GM23338 (cell line): ENCODE results near the gene DCTPP1. TPM values are rescaled to one million over a fixed set of nuclear protein-coding genes. Genes with fewer than 3 reads are reported as not detected.

Experiments
- ATAC-seq: fragments of 200-7000 bp; cut with Tn5 transposase; 3 replicates; pipeline ENCODE4 v1.9.1; 2020
- DNase-seq: peaks from one replicate; pipeline ENCODE4 v3.0.0-alpha.2; 2015; ENCODE audit warnings: low spot score
- H2AFZ ChIP-seq: fragments of 200-600 bp; sonication (generic); 2 replicates; pipeline ENCODE4 v1.8.0; 2016; ENCODE audit warnings: antibody characterized with exemption, mild to moderate bottlenecking, moderate library complexity
- H3F3A ChIP-seq: fragments of 200-600 bp; sonication (generic); replicated peaks from 2 replicates; pipeline ENCODE4 v1.8.0; 2017; ENCODE audit warnings: antibody characterized with exemption, mixed run types, low read depth
- H3K27ac ChIP-seq: fragments of 200-600 bp; sonication (generic); 2 replicates; pipeline ENCODE4 v1.6.1; 2016; ENCODE audit warnings: low read depth
- H3K27me3 ChIP-seq: fragments of 200-600 bp; sonication (generic); 2 replicates; pipeline ENCODE4 v1.8.0; 2016; ENCODE audit warnings: mild to moderate bottlenecking, mixed run types, moderate library complexity; ENCODE audit not compliant: insufficient read depth
- H3K36me3 ChIP-seq: fragments of 200-600 bp; sonication (generic); 2 replicates; pipeline ENCODE4 v1.8.0; 2016; ENCODE audit warnings: mild to moderate bottlenecking; ENCODE audit not compliant: insufficient read depth
- H3K4me1 ChIP-seq: fragments of 200-600 bp; sonication (generic); 2 replicates; pipeline ENCODE4 v1.8.0; 2016; ENCODE audit warnings: mild to moderate bottlenecking, moderate library complexity; ENCODE audit not compliant: insufficient read depth
- H3K4me2 ChIP-seq: fragments of 200-600 bp; sonication (generic); 2 replicates; pipeline ENCODE4 v1.7.1; 2017; ENCODE audit warnings: mixed run types
- H3K4me3 ChIP-seq: fragments of 200-600 bp; sonication (generic); 2 replicates; pipeline ENCODE4 v1.6.1; 2016; ENCODE audit warnings: mixed run types
- H3K79me2 ChIP-seq: fragments of 200-600 bp; sonication (generic); replicated peaks from 2 replicates; pipeline ENCODE4 v1.8.0; 2017; ENCODE audit warnings: mild to moderate bottlenecking; ENCODE audit not compliant: insufficient read depth
- H3K9me2 ChIP-seq: fragments of 200-600 bp; sonication (generic); 2 replicates; pipeline ENCODE4 v1.8.0; 2017; ENCODE audit not compliant: insufficient read depth
- H4K20me1 ChIP-seq: fragments of 200-600 bp; sonication (generic); replicated peaks from 2 replicates; pipeline ENCODE4 v1.8.0; 2017; ENCODE audit warnings: mild to moderate bottlenecking; ENCODE audit not compliant: insufficient read depth
- H3K27ac Mint-ChIP-seq: 2 replicates; pipeline ENCODE4 v1.8.0; 2020; ENCODE audit warnings: inconsistent platforms, mild to moderate bottlenecking, moderate library complexity, mixed read lengths
- H3K27me3 Mint-ChIP-seq: 3 replicates; pipeline ENCODE4 v1.8.0; 2022; ENCODE audit warnings: low read depth, mild to moderate bottlenecking, moderate library complexity, mixed read lengths, inconsistent platforms; ENCODE audit not compliant: insufficient read depth, poor library complexity
- H3K36me3 Mint-ChIP-seq: 3 replicates; pipeline ENCODE4 v1.8.0; 2021; ENCODE audit warnings: low read depth, mild to moderate bottlenecking, inconsistent platforms, moderate library complexity, mixed read lengths
- H3K4me1 Mint-ChIP-seq: 3 replicates; pipeline ENCODE4 v1.8.0; 2020; ENCODE audit warnings: mild to moderate bottlenecking, inconsistent platforms, mixed read lengths
- H3K4me3 Mint-ChIP-seq: 3 replicates; pipeline ENCODE4 v1.8.0; 2021; ENCODE audit warnings: moderate library complexity, mild to moderate bottlenecking, inconsistent platforms, mixed read lengths
- H3K9me3 Mint-ChIP-seq: 3 replicates; pipeline ENCODE4 v1.8.0; 2020; ENCODE audit warnings: moderate library complexity, mild to moderate bottlenecking, inconsistent platforms, mixed read lengths
- CREB1 ChIP-seq: fragments of 250-450 bp; sonication (Bioruptor Pico); IDR thresholded peaks from 2 replicates; pipeline ENCODE4 v1.5.0; 2020; ENCODE audit warnings: low read depth, mild to moderate bottlenecking, moderate library complexity
- EZH2phosphoT487 ChIP-seq: fragments of 200-600 bp; sonication (generic); IDR thresholded peaks from one replicate; pipeline ENCODE4 v1.8.1; 2018; ENCODE audit warnings: antibody characterized with exemption; ENCODE audit not compliant: unreplicated experiment
- STAT1 ChIP-seq: IDR thresholded peaks from one replicate; pipeline ENCODE4 v1.6.1; 2016; ENCODE audit warnings: antibody characterized with exemption; ENCODE audit not compliant: unreplicated experiment
- ZNF114 ChIP-seq: fragments of 250-450 bp; sonication (Bioruptor Pico); IDR thresholded peaks from 2 replicates; pipeline ENCODE4 v1.5.0; 2020; ENCODE audit warnings: mild to moderate bottlenecking, moderate library complexity
- polyA plus RNA-seq: library from polyadenylated mRNA; unstranded; fragments of >200 nt; fragmentation: Nextera tagmentation; extraction: Ambion mirVana; gene quantifications from 2 replicates; pipeline ENCODE4 v1.2.1, GENCODE V29; 2016
- total RNA-seq: library from RNA; depleted of rRNA; stranded (reverse); fragments of >200 nt; shearing (Covaris generic); gene quantifications from 2 replicates; pipeline ENCODE4 v1.2.3, GENCODE V29; 2014
- TF ChIP-seq, protein P1 (sequence below), 2 experiments: fragments of 200-600 bp in 1 of 2; sonication (generic) in 1 of 2; conservative IDR thresholded peaks; 2 replicates each; pipeline versions ENCODE4 v1.5.1 to v1.6.1; 2016 to 2017; ENCODE audit warnings: antibody characterized with exemption in 2 of 2, low read depth in 2 of 2, mild to moderate bottlenecking in 2 of 2, moderate library complexity in 1 of 2
- TF ChIP-seq, protein P2 (sequence below): fragments of 250-450 bp; sonication (Bioruptor Pico); IDR thresholded peaks from 2 replicates; pipeline ENCODE4 v1.5.0; 2020; ENCODE audit warnings: mild to moderate bottlenecking, moderate library complexity
- TF ChIP-seq, protein P3 (sequence below): IDR thresholded peaks from 2 replicates; pipeline ENCODE4 v1.6.1; 2016; ENCODE audit warnings: antibody characterized with exemption

DCTPP1 gene
- total and polyA plus RNA-seq, 2 experiments from 2014 or later = 54.1 to 58.3 TPM

DNA sequence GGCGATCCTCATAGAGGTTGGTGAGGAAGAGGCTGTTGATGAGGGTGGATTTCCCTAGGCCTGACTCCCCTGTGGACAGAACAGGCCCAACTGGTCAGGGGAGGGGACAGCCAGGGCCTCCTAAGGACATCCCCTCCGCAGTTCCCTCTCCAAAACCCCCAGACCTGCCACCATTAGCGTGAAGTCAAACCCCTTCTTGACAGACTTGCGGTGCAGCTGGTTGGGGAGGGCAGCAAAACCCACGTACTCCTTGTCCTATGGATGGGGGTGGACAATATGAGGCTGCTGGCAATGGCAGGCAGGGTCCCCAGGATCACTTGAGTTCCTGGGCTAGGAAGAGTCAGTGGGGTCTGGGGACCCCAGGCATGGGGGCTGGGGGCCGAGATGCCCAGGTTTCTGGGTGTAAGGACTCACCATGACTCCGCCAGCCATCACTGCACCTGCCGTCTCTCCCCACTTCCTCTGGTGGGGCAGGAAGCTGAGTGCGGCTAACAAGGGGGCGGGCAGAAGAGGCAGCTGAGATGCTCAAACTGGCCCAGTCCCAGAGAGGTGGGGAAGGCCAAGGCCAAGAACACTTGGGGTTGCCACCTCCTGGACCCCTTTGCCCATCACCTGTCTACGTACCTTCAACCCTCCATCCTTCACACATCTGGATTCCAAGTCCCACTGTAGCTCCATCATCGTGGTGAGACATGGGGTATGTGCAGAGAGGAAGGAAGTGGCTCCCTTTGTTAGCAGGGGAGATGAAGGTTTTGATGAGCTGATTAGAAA, 47.5 kb downstream of the DCTPP1 start, which contains the start of gene SEPTIN1:
Gene SEPTIN1 (minus strand): TSS at position 451 of the 771 bp plus-strand sequence. CDS start 19 bp downstream, at position 432.
- Histone ChIP-seq H4K20me1 (no peaks in the 10 kb centered on the region), H3K27me3 (no peaks in the 10 kb centered on the region), H3K4me3 (no peak within 1 kb of the TSS), H3K4me2 (no peak within 1 kb of the TSS), H3K27ac (no peak within 1 kb of the TSS; the same call in 1 of the 2 replicates), H3K9me2 (no peaks in the 10 kb centered on the region), H3K4me1 (peaks cover 1% of the 10 kb centered on the region), H3K36me3 (no peaks in the 10 kb centered on the region), H3F3A (peaks cover 15% of the 10 kb centered on the region), H2AFZ (no peak within 1 kb of the TSS), H3K79me2 (0 out of 2 replicates have a peak, but pooled peaks cover 4% of the 10 kb centered on the region)
- H3K27me3 Mint-ChIP-seq = peaks cover 17% of the 10 kb centered on the region
- H3K9me3 Mint-ChIP-seq = no peaks in the 10 kb centered on the region; the same call in none of the 3 replicates
- no peak for TF ChIP-seq ZNF114 (CRISPR knock-in tag)
- TF ChIP-seq, protein P1, sequence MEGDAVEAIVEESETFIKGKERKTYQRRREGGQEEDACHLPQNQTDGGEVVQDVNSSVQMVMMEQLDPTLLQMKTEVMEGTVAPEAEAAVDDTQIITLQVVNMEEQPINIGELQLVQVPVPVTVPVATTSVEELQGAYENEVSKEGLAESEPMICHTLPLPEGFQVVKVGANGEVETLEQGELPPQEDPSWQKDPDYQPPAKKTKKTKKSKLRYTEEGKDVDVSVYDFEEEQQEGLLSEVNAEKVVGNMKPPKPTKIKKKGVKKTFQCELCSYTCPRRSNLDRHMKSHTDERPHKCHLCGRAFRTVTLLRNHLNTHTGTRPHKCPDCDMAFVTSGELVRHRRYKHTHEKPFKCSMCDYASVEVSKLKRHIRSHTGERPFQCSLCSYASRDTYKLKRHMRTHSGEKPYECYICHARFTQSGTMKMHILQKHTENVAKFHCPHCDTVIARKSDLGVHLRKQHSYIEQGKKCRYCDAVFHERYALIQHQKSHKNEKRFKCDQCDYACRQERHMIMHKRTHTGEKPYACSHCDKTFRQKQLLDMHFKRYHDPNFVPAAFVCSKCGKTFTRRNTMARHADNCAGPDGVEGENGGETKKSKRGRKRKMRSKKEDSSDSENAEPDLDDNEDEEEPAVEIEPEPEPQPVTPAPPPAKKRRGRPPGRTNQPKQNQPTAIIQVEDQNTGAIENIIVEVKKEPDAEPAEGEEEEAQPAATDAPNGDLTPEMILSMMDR (conservative IDR thresholded peaks at IDR 0.05; ENCODE audit: low read depth in 2 of 2) = no peak
- H3K27ac Mint-ChIP-seq = peak within 1 kb of the TSS; percentile 62; the same call in 1 of the 2 replicates
- H3K4me3 Mint-ChIP-seq = no peak within 1 kb of the TSS
- DNase-seq = no peak
- no peak for ATAC-seq
- H3K36me3 Mint-ChIP-seq = peaks cover 3% of the 10 kb centered on the region; the same call in 2 of the 3 replicates
- H3K4me1 Mint-ChIP-seq = peaks cover 12% of the 10 kb centered on the region

DNA sequence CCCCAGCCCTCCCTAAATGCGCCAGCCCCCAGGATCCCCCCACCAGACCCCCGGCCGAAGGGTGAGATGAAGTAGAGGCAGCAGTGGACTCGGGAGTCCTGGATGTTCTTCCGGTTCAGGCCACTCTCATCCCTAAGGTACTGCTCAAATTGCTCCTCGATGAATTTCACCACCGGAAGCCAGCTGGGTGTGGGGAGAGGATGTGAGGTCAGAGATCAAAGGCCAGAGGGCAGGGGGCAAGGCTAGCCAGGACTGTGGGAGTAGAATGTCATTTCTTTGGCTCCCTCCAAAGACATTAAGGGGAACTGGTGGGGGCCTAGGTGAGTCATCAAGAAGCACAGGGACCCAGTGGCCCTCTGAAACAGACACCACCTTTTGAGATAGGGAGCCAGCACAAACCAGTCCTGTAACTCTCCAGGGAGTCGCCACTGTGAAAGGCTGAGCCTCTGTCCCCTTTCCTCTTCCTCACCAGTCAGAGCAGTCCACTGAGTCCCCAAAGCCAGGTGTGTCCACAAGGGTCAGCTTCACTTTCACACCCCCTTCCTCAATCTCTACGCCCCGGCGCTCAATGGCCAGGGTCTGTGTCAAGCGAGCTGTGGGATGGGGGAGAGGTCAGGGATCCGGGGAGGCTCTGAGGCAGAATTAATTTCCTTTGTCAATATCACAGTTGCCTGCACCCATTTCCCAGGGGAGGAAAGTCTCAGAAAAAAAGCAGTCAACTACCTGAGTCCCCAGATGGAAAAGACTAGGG, 48.4 kb downstream of the DCTPP1 start:
- no peaks in the 10 kb centered on the region; the same call in none of the 3 replicates for H3K9me3 Mint-ChIP-seq
- Histone ChIP-seq H3K79me2 (0 out of 2 replicates have a peak, but pooled peaks cover 4% of the 10 kb centered on the region), H3K27ac (no peak overlapping the region; the same call in 1 of the 2 replicates), H4K20me1 (no peaks in the 10 kb centered on the region), H3K36me3 (no peaks in the 10 kb centered on the region), H3K9me2 (no peaks in the 10 kb centered on the region), H3K27me3 (no peaks in the 10 kb centered on the region), H3K4me3 (no peak overlapping the region), H3K4me1 (peaks cover 9% of the 10 kb centered on the region), H3K4me2 (no peak overlapping the region), H2AFZ (no peak overlapping the region), H3F3A (peaks cover 22% of the 10 kb centered on the region)
- H3K27me3 Mint-ChIP-seq = peaks cover 25% of the 10 kb centered on the region
- H3K4me3 Mint-ChIP-seq = no peak overlapping the region
- H3K27ac Mint-ChIP-seq = peak overlapping the region; percentile 62
- no peak for ATAC-seq
- peaks cover 16% of the 10 kb centered on the region for H3K4me1 Mint-ChIP-seq
- DNase-seq = no peak
- H3K36me3 Mint-ChIP-seq = peaks cover 3% of the 10 kb centered on the region; the same call in 2 of the 3 replicates
- TF ChIP-seq EZH2phosphoT487 (no peak), STAT1 (no peak), CREB1 (CRISPR knock-in tag) (no peak), ZNF114 (CRISPR knock-in tag) (no peak)
- TF ChIP-seq, protein P2, sequence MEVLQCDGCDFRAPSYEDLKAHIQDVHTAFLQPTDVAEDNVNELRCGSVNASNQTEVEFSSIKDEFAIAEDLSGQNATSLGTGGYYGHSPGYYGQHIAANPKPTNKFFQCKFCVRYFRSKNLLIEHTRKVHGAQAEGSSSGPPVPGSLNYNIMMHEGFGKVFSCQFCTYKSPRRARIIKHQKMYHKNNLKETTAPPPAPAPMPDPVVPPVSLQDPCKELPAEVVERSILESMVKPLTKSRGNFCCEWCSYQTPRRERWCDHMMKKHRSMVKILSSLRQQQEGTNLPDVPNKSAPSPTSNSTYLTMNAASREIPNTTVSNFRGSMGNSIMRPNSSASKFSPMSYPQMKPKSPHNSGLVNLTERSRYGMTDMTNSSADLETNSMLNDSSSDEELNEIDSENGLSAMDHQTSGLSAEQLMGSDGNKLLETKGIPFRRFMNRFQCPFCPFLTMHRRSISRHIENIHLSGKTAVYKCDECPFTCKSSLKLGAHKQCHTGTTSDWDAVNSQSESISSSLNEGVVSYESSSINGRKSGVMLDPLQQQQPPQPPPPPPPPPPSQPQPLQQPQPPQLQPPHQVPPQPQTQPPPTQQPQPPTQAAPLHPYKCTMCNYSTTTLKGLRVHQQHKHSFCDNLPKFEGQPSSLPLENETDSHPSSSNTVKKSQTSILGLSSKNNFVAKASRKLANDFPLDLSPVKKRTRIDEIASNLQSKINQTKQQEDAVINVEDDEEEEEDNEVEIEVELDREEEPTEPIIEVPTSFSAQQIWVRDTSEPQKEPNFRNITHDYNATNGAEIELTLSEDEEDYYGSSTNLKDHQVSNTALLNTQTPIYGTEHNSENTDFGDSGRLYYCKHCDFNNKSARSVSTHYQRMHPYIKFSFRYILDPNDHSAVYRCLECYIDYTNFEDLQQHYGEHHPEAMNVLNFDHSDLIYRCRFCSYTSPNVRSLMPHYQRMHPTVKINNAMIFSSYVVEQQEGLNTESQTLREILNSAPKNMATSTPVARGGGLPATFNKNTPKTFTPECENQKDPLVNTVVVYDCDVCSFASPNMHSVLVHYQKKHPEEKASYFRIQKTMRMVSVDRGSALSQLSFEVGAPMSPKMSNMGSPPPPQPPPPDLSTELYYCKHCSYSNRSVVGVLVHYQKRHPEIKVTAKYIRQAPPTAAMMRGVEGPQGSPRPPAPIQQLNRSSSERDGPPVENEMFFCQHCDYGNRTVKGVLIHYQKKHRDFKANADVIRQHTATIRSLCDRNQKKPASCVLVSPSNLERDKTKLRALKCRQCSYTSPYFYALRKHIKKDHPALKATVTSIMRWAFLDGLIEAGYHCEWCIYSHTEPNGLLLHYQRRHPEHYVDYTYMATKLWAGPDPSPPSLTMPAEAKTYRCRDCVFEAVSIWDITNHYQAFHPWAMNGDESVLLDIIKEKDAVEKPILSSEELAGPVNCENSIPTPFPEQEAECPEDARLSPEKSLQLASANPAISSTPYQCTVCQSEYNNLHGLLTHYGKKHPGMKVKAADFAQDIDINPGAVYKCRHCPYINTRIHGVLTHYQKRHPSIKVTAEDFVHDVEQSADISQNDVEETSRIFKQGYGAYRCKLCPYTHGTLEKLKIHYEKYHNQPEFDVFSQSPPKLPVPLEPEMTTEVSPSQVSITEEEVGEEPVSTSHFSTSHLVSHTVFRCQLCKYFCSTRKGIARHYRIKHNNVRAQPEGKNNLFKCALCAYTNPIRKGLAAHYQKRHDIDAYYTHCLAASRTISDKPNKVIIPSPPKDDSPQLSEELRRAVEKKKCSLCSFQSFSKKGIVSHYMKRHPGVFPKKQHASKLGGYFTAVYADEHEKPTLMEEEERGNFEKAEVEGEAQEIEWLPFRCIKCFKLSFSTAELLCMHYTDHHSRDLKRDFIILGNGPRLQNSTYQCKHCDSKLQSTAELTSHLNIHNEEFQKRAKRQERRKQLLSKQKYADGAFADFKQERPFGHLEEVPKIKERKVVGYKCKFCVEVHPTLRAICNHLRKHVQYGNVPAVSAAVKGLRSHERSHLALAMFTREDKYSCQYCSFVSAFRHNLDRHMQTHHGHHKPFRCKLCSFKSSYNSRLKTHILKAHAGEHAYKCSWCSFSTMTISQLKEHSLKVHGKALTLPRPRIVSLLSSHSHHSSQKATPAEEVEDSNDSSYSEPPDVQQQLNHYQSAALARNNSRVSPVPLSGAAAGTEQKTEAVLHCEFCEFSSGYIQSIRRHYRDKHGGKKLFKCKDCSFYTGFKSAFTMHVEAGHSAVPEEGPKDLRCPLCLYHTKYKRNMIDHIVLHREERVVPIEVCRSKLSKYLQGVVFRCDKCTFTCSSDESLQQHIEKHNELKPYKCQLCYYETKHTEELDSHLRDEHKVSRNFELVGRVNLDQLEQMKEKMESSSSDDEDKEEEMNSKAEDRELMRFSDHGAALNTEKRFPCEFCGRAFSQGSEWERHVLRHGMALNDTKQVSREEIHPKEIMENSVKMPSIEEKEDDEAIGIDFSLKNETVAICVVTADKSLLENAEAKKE (CRISPR knock-in tag) = no peak
- TF ChIP-seq, protein P3, sequence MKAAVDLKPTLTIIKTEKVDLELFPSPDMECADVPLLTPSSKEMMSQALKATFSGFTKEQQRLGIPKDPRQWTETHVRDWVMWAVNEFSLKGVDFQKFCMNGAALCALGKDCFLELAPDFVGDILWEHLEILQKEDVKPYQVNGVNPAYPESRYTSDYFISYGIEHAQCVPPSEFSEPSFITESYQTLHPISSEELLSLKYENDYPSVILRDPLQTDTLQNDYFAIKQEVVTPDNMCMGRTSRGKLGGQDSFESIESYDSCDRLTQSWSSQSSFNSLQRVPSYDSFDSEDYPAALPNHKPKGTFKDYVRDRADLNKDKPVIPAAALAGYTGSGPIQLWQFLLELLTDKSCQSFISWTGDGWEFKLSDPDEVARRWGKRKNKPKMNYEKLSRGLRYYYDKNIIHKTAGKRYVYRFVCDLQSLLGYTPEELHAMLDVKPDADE = no peak
